Neural progenitor cell (in vitro differentiated cells): Measurements from ENCODE around the gene TMEM134. TPM values are rescaled to one million over a fixed set of nuclear protein-coding genes. Genes with fewer than 3 reads are reported as not detected.
A peak's percentile ranks its signal among the peaks of the same experiment; 100 is the strongest.

Experiments
- DNase-seq: peaks from one replicate; pipeline ENCODE4 v3.0.0-alpha.2; 2016; ENCODE audit warnings: low spot score
- H2AFZ ChIP-seq: fragments of 200-600 bp; sonication (generic); replicated peaks from 2 replicates; pipeline ENCODE4 v1.6.1; 2016; ENCODE audit warnings: antibody characterized with exemption
- H3F3A ChIP-seq: fragments of 200-600 bp; sonication (generic); 2 replicates; pipeline ENCODE4 v1.6.1; 2016; ENCODE audit warnings: antibody characterized with exemption, low read depth
- H3K27ac ChIP-seq: fragments of 200-600 bp; sonication (generic); 2 replicates; pipeline ENCODE4 v1.5.1; 2016; ENCODE audit warnings: mild to moderate bottlenecking
- H3K27me3 ChIP-seq: fragments of 200-600 bp; sonication (generic); 2 replicates; pipeline ENCODE4 v1.6.1; 2016; ENCODE audit warnings: mild to moderate bottlenecking, moderate library complexity
- H3K36me3 ChIP-seq: fragments of 200-600 bp; sonication (generic); 2 replicates; pipeline ENCODE4 v1.5.1; 2016
- H3K4me1 ChIP-seq: fragments of 200-600 bp; sonication (generic); 2 replicates; pipeline ENCODE4 v1.6.1; 2016; ENCODE audit warnings: mixed run types
- H3K4me2 ChIP-seq: fragments of 200-600 bp; sonication (generic); 2 replicates; pipeline ENCODE4 v1.6.1; 2016
- H3K4me3 ChIP-seq: fragments of 200-600 bp; sonication (generic); 2 replicates; pipeline ENCODE4 v1.5.1; 2016
- H3K79me2 ChIP-seq: fragments of 200-600 bp; sonication (generic); 2 replicates; pipeline ENCODE4 v1.6.1; 2016; ENCODE audit warnings: low read depth
- H3K9ac ChIP-seq: fragments of 200-600 bp; sonication (generic); 2 replicates; pipeline ENCODE4 v1.6.1; 2016
- H3K9me3 ChIP-seq: fragments of 200-600 bp; sonication (generic); 2 replicates; pipeline ENCODE4 v1.5.1; 2016; ENCODE audit warnings: low read depth
- H4K20me1 ChIP-seq: fragments of 200-600 bp; sonication (generic); 2 replicates; pipeline ENCODE4 v1.6.1; 2016; ENCODE audit warnings: low read depth
- H3K27ac Mint-ChIP-seq: 3 replicates; pipeline ENCODE4 v1.8.0; 2021; ENCODE audit warnings: mixed read lengths
- H3K27me3 Mint-ChIP-seq: 2 replicates; pipeline ENCODE4 v1.8.0; 2022; ENCODE audit warnings: low read depth, mild to moderate bottlenecking, inconsistent platforms, moderate library complexity, mixed read lengths; ENCODE audit not compliant: insufficient read depth
- H3K36me3 Mint-ChIP-seq: 3 replicates; pipeline ENCODE4 v1.8.0; 2021; ENCODE audit warnings: mixed read lengths
- H3K4me1 Mint-ChIP-seq: 3 replicates; pipeline ENCODE4 v1.8.0; 2021; ENCODE audit warnings: mixed read lengths
- H3K4me3 Mint-ChIP-seq: 3 replicates; pipeline ENCODE4 v1.8.0; 2021; ENCODE audit warnings: mild to moderate bottlenecking, moderate library complexity, mixed read lengths
- H3K9me3 Mint-ChIP-seq: 3 replicates; pipeline ENCODE4 v1.8.0; 2020; ENCODE audit warnings: mixed read lengths
- EZH2 ChIP-seq: fragments of 200-600 bp; sonication (generic); IDR thresholded peaks from 2 replicates; pipeline ENCODE4 v1.6.1; 2017; ENCODE audit warnings: antibody characterized with exemption, mild to moderate bottlenecking, moderate library complexity
- EZH2phosphoT487 ChIP-seq: fragments of 200-600 bp; sonication (generic); IDR thresholded peaks from 2 replicates; pipeline ENCODE4 v1.6.1; 2017; ENCODE audit warnings: antibody characterized with exemption
- total RNA-seq: library from RNA; depleted of rRNA; stranded (reverse); fragments of >200 nt; gene quantifications from 2 replicates; pipeline ENCODE4 v1.2.3, GENCODE V29; 2015; ENCODE audit warnings: low replicate concordance
- TF ChIP-seq, protein P1 (sequence below): fragments of 200-600 bp; sonication (generic); IDR thresholded peaks from 2 replicates; pipeline ENCODE4 v1.5.1; 2017; ENCODE audit warnings: antibody characterized with exemption, mild to moderate bottlenecking

The TMEM134 gene
- total RNA-seq, 1 donor from 2014 or later, result 68.1 TPM

GRCh38 chr11:67423466-67423865, 45.6 kb downstream of the TMEM134 start:
- Histone ChIP-seq H3K4me3 (no peak overlapping the region), H3K9me3 (no peaks in the 10 kb centered on the region), H3K4me1 (peaks cover 10% of the 10 kb centered on the region), H4K20me1 (no peaks in the 10 kb centered on the region), H3K27me3 (peaks cover 21% of the 10 kb centered on the region), H3F3A (peaks cover 11% of the 10 kb centered on the region), H3K36me3 (no peaks in the 10 kb centered on the region), H3K79me2 (peaks cover under 1% of the 10 kb centered on the region), H3K27ac (no peak overlapping the region), H2AFZ (no peak overlapping the region), H3K4me2 (no peak overlapping the region), H3K9ac (no peak overlapping the region)
- DNase-seq, result no peak
- no peak overlapping the region for H3K27ac Mint-ChIP-seq
- H3K27me3 Mint-ChIP-seq, result peaks cover 11% of the 10 kb centered on the region
- no peaks in the 10 kb centered on the region for H3K36me3 Mint-ChIP-seq
- H3K4me1 Mint-ChIP-seq, result peaks cover 28% of the 10 kb centered on the region
- H3K4me3 Mint-ChIP-seq, result no peak overlapping the region
- TF ChIP-seq EZH2, result no peak
- TF ChIP-seq, protein P1, sequence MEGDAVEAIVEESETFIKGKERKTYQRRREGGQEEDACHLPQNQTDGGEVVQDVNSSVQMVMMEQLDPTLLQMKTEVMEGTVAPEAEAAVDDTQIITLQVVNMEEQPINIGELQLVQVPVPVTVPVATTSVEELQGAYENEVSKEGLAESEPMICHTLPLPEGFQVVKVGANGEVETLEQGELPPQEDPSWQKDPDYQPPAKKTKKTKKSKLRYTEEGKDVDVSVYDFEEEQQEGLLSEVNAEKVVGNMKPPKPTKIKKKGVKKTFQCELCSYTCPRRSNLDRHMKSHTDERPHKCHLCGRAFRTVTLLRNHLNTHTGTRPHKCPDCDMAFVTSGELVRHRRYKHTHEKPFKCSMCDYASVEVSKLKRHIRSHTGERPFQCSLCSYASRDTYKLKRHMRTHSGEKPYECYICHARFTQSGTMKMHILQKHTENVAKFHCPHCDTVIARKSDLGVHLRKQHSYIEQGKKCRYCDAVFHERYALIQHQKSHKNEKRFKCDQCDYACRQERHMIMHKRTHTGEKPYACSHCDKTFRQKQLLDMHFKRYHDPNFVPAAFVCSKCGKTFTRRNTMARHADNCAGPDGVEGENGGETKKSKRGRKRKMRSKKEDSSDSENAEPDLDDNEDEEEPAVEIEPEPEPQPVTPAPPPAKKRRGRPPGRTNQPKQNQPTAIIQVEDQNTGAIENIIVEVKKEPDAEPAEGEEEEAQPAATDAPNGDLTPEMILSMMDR, result no peak
- no peak for TF ChIP-seq EZH2phosphoT487
- H3K9me3 Mint-ChIP-seq, result no peaks in the 10 kb centered on the region

DNA sequence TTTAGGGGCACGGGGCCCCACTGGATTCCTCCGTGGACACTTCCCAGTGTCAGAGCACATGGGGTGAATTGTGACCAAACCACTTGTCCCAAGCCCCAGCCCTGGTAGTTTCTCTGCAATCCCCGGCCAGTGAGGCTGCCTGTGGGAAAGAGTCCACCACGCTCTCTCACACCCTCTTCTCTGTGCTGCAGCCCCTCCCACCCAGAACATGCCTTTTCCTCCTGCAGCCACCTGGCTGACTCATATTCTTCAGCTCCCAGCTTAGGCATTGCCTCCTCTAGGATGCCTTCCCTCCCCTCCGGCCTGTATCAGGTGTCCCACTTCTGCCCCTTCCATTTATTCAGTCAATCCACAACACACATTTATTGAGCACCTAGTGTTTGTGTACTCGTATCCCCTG, 46.2 kb downstream of the TMEM134 start:
- Histone ChIP-seq H3K9me3 (no peaks in the 10 kb centered on the region), H3K36me3 (no peaks in the 10 kb centered on the region), H3K79me2 (no peaks in the 10 kb centered on the region), H3K27ac (no peak overlapping the region), H2AFZ (no peak overlapping the region), H3K9ac (no peak overlapping the region), H3K4me3 (no peak overlapping the region), H3F3A (peaks cover 8% of the 10 kb centered on the region), H3K4me1 (peaks cover 10% of the 10 kb centered on the region), H3K4me2 (no peak overlapping the region), H3K27me3 (peaks cover 25% of the 10 kb centered on the region), H4K20me1 (no peaks in the 10 kb centered on the region)
- Mint-ChIP-seq H3K9me3 (no peaks in the 10 kb centered on the region), H3K4me1 (peaks cover 25% of the 10 kb centered on the region), H3K4me3 (peak overlapping the region; percentile 62), H3K27me3 (peaks cover 14% of the 10 kb centered on the region), H3K36me3 (no peaks in the 10 kb centered on the region), H3K27ac (peak overlapping the region; percentile 54)
- TF ChIP-seq EZH2 (no peak), EZH2phosphoT487 (no peak)
- TF ChIP-seq, protein P1, result no peak
- no peak for DNase-seq

- peaks cover 18% of the 10 kb centered on the region for H3K27me3 Mint-ChIP-seq
These were observed 47.5 kb downstream of the TMEM134 start for GRCh38 chr11:67421430-67422031.

GRCh38 chr11:67420646-67421429, 48.2 kb downstream of the TMEM134 start:
- Mint-ChIP-seq H3K4me1 (peaks cover 30% of the 10 kb centered on the region), H3K4me3 (peak overlapping the region; percentile 81), H3K9me3 (no peaks in the 10 kb centered on the region), H3K36me3 (no peaks in the 10 kb centered on the region), H3K27ac (no peak overlapping the region), H3K27me3 (peaks cover 21% of the 10 kb centered on the region)
- no peaks in the 10 kb centered on the region for H4K20me1 ChIP-seq
- H3K4me2 ChIP-seq, result peak overlapping the region; percentile 86
- H3K4me1 ChIP-seq, result peaks cover 5% of the 10 kb centered on the region
- H3K9ac ChIP-seq, result no peak overlapping the region
- H3K27me3 ChIP-seq, result peaks cover 35% of the 10 kb centered on the region
- H3F3A ChIP-seq, result peaks cover 11% of the 10 kb centered on the region
- no peaks in the 10 kb centered on the region for H3K36me3 ChIP-seq
- peak; percentile 97 for DNase-seq
- H3K79me2 ChIP-seq, result no peaks in the 10 kb centered on the region
- H3K9me3 ChIP-seq, result no peaks in the 10 kb centered on the region
- peak overlapping the region; percentile 50 for H3K4me3 ChIP-seq
- TF ChIP-seq EZH2, result no peak
- TF ChIP-seq, protein P1, result no peak
- TF ChIP-seq EZH2phosphoT487, result no peak
- H3K27ac ChIP-seq, result no peak overlapping the region
- H2AFZ ChIP-seq, result peak overlapping the region; percentile 20

More at GRCh38 chr11:67421430-67422031, 47.5 kb downstream of the TMEM134 start:
- H3K4me2 ChIP-seq, result no peak overlapping the region
- no peaks in the 10 kb centered on the region for H3K36me3 Mint-ChIP-seq
- H4K20me1 ChIP-seq, result no peaks in the 10 kb centered on the region
- H2AFZ ChIP-seq, result no peak overlapping the region
- peak overlapping the region; percentile 81 for H3K4me3 Mint-ChIP-seq
- no peaks in the 10 kb centered on the region for H3K9me3 ChIP-seq
- no peak for TF ChIP-seq EZH2phosphoT487
- peaks cover 28% of the 10 kb centered on the region for H3K27me3 ChIP-seq
- H3K27ac ChIP-seq, result no peak overlapping the region
- DNase-seq, result no peak
- H3K27ac Mint-ChIP-seq, result no peak overlapping the region
- H3F3A ChIP-seq, result peaks cover 4% of the 10 kb centered on the region
- no peak overlapping the region for H3K4me3 ChIP-seq
- H3K9ac ChIP-seq, result no peak overlapping the region
- H3K4me1 Mint-ChIP-seq, result peaks cover 25% of the 10 kb centered on the region
- H3K79me2 ChIP-seq, result no peaks in the 10 kb centered on the region
- peaks cover 5% of the 10 kb centered on the region for H3K4me1 ChIP-seq
- no peaks in the 10 kb centered on the region for H3K9me3 Mint-ChIP-seq
- no peaks in the 10 kb centered on the region for H3K36me3 ChIP-seq
